ENCODE results near the gene KRTAP10-11. TPM values are rescaled to one million over a fixed set of nuclear protein-coding genes. Genes with fewer than 3 reads are reported as not detected.
"Not testable (repeated sequence)": the region's sequence is repeated elsewhere in the genome, so short reads cannot be mapped to it uniquely, and the experiment has no call there.

Gene KRTAP10-11
- total RNA-seq, 2 experiments from 2014 or later, result not detected

DNA sequence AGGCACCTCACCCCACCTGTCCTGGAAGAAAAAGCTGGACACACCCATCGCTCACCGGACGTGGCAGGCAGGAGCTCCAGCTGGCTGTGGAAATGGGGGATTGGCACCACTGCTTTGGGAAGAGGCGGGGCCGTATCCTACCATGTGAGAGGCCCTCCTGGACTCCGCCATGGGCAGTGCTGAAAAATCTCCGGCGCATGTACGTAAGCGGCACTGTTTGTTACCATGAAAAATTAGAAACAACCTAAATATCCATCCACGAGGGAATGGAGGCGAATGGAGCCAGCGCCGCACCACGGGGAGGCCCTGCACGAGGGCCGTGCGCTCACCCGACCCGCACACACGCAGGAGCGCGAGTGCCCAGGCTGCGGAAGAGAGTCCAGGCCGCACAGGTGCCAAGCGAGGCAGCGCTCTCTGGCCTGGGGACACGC is 31.2 kb upstream of the KRTAP10-11 start:
- ChIA-PET CTCF (no interaction called here), POLR2A (no interaction called here)

GRCh38 chr21:44615466-44615865 is 30.7 kb upstream of the KRTAP10-11 start:
- CTCF ChIA-PET, result no interaction called here

DNA sequence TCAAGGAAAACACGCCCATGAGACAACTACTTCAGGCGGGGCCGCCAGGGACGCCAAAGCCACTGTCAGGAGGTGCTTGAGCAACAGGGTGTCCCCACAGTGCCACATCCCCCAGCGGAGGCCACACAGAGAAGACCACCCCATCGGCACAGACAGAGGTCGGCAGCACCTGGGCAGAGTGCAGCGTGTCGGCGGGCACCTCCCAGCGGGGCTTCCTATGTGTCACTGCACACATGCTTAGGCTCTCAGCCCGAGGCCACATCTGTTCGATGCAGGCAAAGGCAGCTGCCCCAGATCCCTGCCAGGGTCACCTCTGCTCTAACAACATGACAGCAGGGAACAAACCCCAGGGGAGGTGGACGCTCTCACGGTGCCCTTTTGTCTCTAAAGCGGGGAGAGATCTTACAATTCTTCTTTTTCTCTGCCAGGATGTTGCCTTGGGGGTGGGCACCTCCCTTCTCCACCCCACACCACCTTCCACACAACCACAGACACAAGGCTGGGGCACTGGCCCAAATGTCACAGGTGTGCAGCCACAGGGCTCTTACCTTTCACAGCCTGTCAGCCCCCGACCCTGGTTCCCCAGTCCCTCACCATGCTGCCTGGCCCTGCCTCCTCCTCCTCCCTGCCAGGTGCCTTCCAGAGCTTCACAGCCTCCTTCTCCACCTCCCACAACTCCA is 30.2 kb upstream of the KRTAP10-11 start:
- ChIA-PET CTCF (no interaction called here), POLR2A (no interaction called here)

More at GRCh38 chr21:44615466-44615865, 30.7 kb upstream of the KRTAP10-11 start:
- POLR2A ChIA-PET, result no interaction called here

- ChIA-PET CTCF (interaction anchor here (0.6 kb wide), 1 partner anchor 60 kb away, joined by 3 read pairs; no protein-coding TSS in a partner anchor), POLR2A (no interaction called here)
Observed at GRCh38 chr21:44616591-44616926, 29.7 kb upstream of the KRTAP10-11 start.

- ChIA-PET CTCF (interaction anchor here (0.6 kb wide), 1 partner anchor 61 kb away, joined by 3 read pairs; no protein-coding TSS in a partner anchor), POLR2A (no interaction called here)
Observed at GRCh38 chr21:44617071-44617501, 29.1 kb upstream of the KRTAP10-11 start.

DNA sequence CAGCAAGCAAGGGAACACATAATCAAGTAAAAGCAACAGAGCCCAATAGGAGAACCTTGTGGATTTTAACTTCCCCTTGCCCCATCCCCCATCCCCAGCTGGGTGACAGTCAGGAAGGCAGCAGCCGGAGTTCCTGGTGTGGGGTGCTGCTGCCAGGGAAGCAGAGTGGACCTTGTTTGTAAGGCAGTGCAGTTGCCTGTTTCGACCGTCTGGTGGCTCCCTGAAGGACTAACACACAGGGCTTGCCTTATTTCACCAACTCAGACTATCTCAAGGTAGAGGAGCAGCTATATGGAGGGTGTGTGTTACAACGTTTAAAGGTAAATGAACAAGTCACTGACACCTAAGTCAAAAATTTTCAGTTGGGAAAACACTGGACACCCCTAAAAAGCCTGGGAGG is 27.7 kb upstream of the KRTAP10-11 start:
- ChIA-PET POLR2A (no interaction called here), CTCF (no interaction called here)

DNA sequence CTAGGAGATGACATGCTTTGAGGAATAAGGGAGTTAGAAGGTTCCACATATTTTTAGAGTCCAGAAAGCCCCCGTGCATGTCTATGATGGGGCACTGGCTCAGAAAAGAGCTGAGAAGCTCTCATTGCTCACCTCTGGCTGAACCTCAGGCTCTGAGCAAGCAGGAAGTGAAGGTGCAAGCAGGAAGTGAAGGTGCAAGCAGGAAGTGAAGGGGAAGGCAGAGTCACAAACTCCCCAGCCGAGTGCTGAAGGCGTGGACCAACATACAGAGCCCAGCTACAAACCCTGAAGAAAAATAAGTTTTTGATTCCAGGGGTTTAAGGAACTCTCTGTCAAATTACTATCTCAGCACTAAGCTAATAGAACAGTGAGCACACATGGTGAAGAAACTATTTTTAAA is 27.3 kb upstream of the KRTAP10-11 start:
- CTCF ChIA-PET, result no interaction called here
- POLR2A ChIA-PET, result no interaction called here

GRCh38 chr21:44619886-44620285 is 26.3 kb upstream of the KRTAP10-11 start:
- POLR2A ChIA-PET, result no interaction called here
- CTCF ChIA-PET, result no interaction called here

DNA sequence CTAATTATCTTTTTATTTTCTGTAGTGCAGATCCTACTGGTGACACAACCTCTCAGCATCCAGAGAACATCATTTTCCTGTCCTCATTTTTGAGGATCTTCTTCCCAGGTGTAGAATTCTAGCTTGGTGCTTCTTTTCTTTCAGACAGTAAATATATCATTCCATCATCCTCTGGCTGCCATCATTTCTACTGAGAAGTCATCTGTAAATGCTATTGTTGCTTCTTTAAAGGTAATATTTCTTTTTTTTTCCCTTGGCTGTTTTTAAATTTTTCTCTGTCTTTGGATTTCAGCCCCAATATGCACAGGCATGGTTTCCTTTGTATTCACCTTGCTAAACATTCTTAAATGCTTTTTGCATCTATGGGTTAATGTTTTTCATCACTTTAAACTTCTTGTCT is 22.6 kb upstream of the KRTAP10-11 start:
- ChIA-PET POLR2A (no interaction called here), CTCF (no interaction called here)

DNA sequence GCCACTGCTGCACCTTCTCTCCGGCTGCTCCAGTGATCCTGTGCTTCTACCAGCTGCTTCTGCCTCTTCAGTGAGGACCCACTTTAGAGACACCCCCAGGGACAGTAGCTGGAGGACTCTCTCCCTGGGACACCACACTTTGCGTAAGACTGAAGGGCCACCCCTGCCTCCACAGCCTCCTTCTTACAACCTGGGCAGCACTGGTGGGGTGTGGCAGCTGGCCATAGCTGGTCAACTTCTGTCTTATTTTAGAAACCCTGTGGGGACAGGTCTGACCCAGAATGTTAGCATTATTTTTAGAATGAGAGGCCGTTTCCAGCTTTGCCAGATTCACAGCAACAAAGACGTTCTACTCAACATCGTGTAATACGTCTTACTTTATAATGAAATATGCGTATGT is 20.5 kb upstream of the KRTAP10-11 start:
- ChIA-PET CTCF (no interaction called here), POLR2A (no interaction called here)

DNA sequence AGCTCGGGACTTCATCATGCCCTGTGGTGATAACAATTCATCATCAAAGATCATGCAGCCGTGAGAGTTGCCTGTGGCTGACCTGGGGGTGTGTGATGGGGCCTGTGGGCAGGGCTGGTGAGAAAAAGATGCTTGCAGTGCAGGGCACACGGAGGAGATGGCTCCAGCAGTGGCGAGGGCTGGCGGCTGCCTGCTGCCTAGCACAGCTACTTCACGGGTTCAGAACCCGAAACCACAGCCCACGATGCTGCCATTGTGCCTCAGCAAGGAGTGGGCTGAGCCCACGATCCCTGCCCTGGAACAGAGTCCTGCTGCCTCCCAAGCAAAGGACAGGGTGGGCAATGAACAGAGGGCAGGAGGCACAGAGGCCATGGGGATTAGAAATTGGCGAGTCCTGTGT is 20.0 kb upstream of the KRTAP10-11 start:
- ChIA-PET CTCF (no interaction called here), POLR2A (no interaction called here)

DNA sequence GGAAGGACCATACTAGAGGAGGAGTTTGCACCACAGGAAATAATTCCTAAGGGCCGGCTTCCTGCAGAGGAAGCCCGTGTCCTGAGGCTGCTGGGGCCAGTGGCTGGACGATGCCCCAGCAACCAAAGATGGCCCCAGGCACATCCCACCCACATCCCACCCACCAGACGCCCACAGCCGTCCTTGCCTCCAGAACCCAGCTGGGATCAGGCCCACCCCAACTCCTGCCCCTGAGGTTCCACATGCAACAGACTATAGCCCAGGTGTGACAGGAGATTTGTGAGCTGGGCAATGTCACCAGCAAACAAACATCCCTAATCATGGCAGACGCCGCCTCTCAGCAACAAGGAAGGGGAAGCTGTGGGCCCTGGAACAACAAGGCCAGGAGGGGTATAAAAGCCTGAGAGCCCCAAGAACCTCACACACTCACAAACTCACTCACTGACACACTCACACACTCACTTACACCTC is 19.5 kb upstream of the KRTAP10-11 start, which contains the start of gene KRTAP10-9:
Gene KRTAP10-9 (plus strand): TSS at position 421 of the 471 bp plus-strand sequence. CDS start 79 bp downstream, outside the sequence.
- ChIA-PET POLR2A (no interaction called here), CTCF (no interaction called here)

- POLR2A ChIA-PET, CTCF ChIA-PET: not testable (repeated sequence)
Observed at GRCh38 chr21:44627181-44627822, 18.9 kb upstream of the KRTAP10-11 start.

DNA sequence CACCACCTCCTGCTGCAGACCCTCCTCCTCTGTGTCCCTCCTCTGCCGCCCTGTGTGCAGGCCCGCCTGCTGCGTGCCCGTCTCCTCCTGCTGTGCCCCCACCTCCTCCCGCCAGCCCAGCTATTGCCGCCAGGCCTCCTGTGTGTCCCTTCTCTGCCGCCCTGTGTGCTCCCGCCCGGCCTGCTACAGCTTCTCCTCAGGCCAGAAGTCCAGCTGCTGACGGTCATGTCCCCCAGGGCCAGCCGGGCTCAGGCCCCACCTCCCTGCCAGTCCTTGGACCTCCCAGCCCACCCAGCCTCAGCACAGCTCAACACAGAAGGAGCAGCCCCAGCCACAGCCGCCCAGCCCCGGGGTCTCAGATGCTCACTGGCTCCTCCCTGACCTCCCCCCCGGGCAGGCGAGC is 18.4 kb upstream of the KRTAP10-11 start:
- CTCF ChIA-PET, POLR2A ChIA-PET: not testable (repeated sequence)

DNA sequence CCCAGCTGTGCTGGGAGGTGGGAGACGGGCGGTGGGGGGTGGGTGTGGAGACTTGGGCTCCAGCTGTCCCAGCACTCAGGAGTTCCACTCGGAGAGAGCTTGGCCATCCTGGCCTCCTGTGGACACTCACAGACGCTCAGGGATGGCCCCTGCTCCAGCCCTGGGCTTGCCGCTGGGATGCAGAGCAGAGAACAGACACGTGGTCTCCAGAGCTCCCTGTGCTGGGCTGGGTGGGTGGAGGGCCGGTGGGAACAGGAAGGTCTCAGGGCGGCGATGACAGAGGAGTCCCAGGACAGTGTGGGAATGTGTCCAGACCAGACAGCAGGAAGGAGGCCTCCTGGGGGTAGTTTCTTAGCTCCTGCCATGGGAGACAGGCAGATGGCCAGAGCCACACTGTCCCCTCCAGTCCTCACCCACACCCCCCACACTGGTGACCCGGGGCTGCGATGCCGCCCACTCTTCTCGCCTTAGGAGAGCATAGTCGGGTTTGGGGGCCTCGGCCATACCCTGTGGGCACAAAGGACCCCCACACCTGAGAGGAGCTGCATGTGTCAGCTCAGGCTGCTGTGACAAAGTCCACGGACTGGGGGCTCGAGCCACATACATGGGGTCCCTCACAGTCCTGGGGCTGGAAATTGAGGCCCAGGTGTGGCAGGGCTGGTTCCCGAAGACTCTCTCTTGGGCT is 17.4 kb upstream of the KRTAP10-11 start:
- ChIA-PET POLR2A (no interaction called here), CTCF (no interaction called here)

GRCh38 chr21:44630440-44630839 is 15.8 kb upstream of the KRTAP10-11 start:
- CTCF ChIA-PET, result no interaction called here
- POLR2A ChIA-PET, result no interaction called here

GRCh38 chr21:44632067-44632466 is 14.1 kb upstream of the KRTAP10-11 start:
- ChIA-PET CTCF (no interaction called here), POLR2A (no interaction called here)

- POLR2A ChIA-PET, result no interaction called here
- CTCF ChIA-PET, result no interaction called here
Observed at GRCh38 chr21:44636209-44637017, 9.8 kb upstream of the KRTAP10-11 start.

GRCh38 chr21:44637018-44637850 is 9.0 kb upstream of the KRTAP10-11 start, which contains the start of gene KRTAP10-10:
TSS of gene KRTAP10-10 (plus strand) at chr21:44637356. CDS start at chr21:44637418, 62 bp downstream.
- POLR2A ChIA-PET, result no interaction called here
- CTCF ChIA-PET, result no interaction called here

All from activated CD8-positive, alpha-beta memory T cell treated with anti-CD3 and anti-CD28 coated beads for 36 hours (primary cell).